ENCODE results near the gene NDUFS4.
"Not testable (repeated sequence)": the region's sequence is repeated elsewhere in the genome, so short reads cannot be mapped to it uniquely, and the experiment has no call there.

Gene NDUFS4

DNA sequence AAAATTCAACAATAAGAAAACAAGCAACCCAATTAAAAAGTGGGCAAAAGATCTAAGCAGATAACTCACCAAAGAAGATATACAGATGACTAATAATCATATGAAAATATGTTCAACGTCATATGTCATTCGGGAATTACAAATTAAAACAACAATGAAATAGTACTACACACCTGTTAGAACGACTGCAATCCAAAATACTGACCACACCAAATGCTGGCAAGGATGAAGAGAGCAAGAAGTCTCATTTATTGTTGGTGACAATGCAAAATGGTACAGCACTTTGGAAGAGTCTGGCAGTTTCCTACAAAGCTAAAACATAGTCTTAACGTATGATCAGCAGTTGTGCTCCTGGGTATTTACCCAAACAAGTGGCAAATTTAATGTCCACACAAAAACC lies 37.5 kb downstream of the NDUFS4 start:
- DNase-seq (ENCODE audit: low spot score): no peak
- TF ChIP-seq, protein P1, sequence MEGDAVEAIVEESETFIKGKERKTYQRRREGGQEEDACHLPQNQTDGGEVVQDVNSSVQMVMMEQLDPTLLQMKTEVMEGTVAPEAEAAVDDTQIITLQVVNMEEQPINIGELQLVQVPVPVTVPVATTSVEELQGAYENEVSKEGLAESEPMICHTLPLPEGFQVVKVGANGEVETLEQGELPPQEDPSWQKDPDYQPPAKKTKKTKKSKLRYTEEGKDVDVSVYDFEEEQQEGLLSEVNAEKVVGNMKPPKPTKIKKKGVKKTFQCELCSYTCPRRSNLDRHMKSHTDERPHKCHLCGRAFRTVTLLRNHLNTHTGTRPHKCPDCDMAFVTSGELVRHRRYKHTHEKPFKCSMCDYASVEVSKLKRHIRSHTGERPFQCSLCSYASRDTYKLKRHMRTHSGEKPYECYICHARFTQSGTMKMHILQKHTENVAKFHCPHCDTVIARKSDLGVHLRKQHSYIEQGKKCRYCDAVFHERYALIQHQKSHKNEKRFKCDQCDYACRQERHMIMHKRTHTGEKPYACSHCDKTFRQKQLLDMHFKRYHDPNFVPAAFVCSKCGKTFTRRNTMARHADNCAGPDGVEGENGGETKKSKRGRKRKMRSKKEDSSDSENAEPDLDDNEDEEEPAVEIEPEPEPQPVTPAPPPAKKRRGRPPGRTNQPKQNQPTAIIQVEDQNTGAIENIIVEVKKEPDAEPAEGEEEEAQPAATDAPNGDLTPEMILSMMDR (IDR thresholded peaks at IDR 0.05; ENCODE audit: poor library complexity, severe bottlenecking): no peak
- no peak overlapping the region for H3K4me3 ChIP-seq (ENCODE audit: severe bottlenecking)
- ATAC-seq (ENCODE audit: low read depth): no peak
- no peak overlapping the region for H3K27ac ChIP-seq (ENCODE audit: poor library complexity, severe bottlenecking)
- 0 out of 2 replicates have a peak, but pooled peaks cover 8% of the 10 kb centered on the region for H3K36me3 ChIP-seq (ENCODE audit: low read depth)
- no peaks in the 10 kb centered on the region for H3K9me3 ChIP-seq (ENCODE audit: severe bottlenecking)
- no peaks in the 10 kb centered on the region for H3K27me3 ChIP-seq (ENCODE audit: insufficient read depth, poor library complexity, severe bottlenecking)
- peaks cover 20% of the 10 kb centered on the region for H3K4me1 ChIP-seq (ENCODE audit: insufficient read depth, poor library complexity, severe bottlenecking)

DNA sequence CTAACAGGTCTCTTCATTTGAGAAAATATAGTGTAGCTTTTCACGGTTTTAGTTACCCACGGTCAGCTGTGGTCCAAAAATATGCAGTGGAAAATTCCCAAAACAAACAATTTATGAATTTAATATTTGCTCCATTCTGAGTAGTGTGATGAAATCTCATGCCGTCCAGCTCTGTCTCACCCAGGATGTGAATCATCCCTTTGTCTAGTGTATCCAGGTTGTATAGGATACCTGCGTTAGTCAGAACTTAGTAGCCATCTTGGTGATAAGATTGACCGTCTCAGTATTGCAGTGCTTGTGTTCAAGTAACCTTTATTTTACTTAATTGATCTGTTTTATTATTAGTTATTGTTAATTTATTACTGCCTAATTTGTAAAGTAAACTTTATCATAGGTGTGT lies 41.1 kb downstream of the NDUFS4 start:
- peaks cover 37% of the 10 kb centered on the region for H3K36me3 ChIP-seq (ENCODE audit: low read depth)
- ATAC-seq (ENCODE audit: low read depth): peak; percentile 100
- peak; percentile 71 for DNase-seq (ENCODE audit: low spot score)
- TF ChIP-seq, protein P1 (IDR thresholded peaks at IDR 0.05; ENCODE audit: poor library complexity, severe bottlenecking): no peak
- peak overlapping the region; percentile 18 for H3K4me3 ChIP-seq (ENCODE audit: severe bottlenecking)
- H3K9me3 ChIP-seq (ENCODE audit: severe bottlenecking): no peaks in the 10 kb centered on the region
- peak overlapping the region; percentile 63 for H3K27ac ChIP-seq (ENCODE audit: poor library complexity, severe bottlenecking)
- no peaks in the 10 kb centered on the region for H3K27me3 ChIP-seq (ENCODE audit: insufficient read depth, poor library complexity, severe bottlenecking)
- H3K4me1 ChIP-seq (ENCODE audit: insufficient read depth, poor library complexity, severe bottlenecking): peaks cover 25% of the 10 kb centered on the region

DNA sequence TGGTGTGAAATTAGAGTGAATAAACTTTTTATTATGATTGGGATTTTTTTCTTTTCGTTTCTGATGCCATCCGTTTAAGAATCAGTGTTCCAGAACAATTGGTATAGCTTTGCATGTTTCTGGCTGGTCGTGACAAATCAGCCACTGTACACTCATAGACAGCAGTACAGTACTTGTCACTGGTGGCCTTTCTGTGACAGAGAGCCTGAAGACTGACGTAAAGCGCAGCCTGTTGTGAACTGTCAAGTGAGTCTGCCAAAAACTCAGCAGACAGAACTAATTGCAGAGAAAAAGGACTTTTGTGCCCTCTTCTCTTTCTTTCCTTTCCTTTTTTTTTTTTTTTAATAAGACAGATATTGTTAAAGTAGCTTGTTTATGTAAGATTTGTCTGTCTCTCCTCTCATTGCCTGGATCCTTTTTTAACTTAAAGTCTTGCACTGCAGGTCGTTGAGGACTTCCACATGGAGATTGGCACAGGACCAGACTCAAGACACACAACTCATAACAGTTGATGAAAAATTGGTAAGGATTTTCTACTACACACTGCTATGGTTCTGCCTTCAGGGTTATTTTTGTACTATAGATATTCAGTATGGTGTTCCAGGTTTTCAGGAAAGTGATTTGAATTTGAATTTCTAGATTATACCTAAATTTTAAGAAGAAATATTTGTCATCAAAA lies 42.7 kb downstream of the NDUFS4 start:
- Histone ChIP-seq H3K9me3 (ENCODE audit: severe bottlenecking) (no peaks in the 10 kb centered on the region), H3K27ac (ENCODE audit: poor library complexity, severe bottlenecking) (no peak overlapping the region), H3K36me3 (ENCODE audit: low read depth) (peaks cover 53% of the 10 kb centered on the region), H3K4me3 (ENCODE audit: severe bottlenecking) (no peak overlapping the region), H3K27me3 (ENCODE audit: insufficient read depth, poor library complexity, severe bottlenecking) (no peaks in the 10 kb centered on the region), H3K4me1 (ENCODE audit: insufficient read depth, poor library complexity, severe bottlenecking) (peaks cover 25% of the 10 kb centered on the region)
- ATAC-seq (ENCODE audit: low read depth) (no peak), DNase-seq (ENCODE audit: low spot score) (no peak)
- TF ChIP-seq, protein P1 (IDR thresholded peaks at IDR 0.05; ENCODE audit: poor library complexity, severe bottlenecking): no peak

DNA sequence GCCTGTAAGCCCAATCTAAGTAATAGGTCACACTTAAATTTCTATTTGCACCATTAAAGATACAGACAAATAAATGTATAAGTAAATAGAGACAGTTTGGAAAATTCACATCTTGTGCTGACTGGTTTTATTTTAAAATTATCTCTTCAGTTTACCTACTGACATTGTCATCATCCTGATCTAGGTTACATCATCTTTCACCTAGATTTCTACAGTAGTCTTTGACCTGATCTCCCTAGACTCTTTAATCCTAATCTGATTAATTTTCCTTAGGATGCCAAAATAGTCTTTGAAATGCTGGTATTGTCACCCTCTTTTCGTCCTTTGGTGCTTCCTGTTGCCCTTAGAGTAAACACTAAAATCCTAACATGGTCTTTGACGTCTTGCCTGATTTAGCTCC lies 43.9 kb downstream of the NDUFS4 start:
- ATAC-seq (ENCODE audit: low read depth) (no peak), DNase-seq (ENCODE audit: low spot score) (no peak)
- Histone ChIP-seq H3K36me3 (ENCODE audit: low read depth) (peaks cover 57% of the 10 kb centered on the region), H3K4me3 (ENCODE audit: severe bottlenecking) (no peak overlapping the region), H3K4me1 (ENCODE audit: insufficient read depth, poor library complexity, severe bottlenecking) (peaks cover 25% of the 10 kb centered on the region), H3K27me3 (ENCODE audit: insufficient read depth, poor library complexity, severe bottlenecking) (no peaks in the 10 kb centered on the region), H3K27ac (ENCODE audit: poor library complexity, severe bottlenecking) (no peak overlapping the region), H3K9me3 (ENCODE audit: severe bottlenecking) (no peaks in the 10 kb centered on the region)
- TF ChIP-seq, protein P1 (IDR thresholded peaks at IDR 0.05; ENCODE audit: poor library complexity, severe bottlenecking): no peak

DNA sequence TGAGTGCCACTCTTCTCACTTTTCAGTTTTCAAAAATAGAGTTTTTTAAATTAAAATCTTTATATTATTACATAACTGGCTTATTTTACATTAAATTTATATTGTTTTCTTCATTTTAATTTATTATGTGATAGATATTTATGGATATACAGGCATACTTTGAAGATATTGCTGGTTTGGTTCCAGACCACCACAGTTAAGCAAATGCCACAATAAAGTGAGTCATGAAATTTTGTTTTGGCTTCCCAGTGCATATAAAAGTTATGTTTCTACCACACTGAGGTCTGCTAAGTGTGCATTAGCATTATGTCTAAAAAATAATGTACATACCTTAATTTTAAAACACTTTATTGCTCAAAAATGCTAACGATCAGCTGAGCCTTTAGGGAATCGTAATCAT lies 47.4 kb downstream of the NDUFS4 start:
- H3K27ac ChIP-seq (ENCODE audit: poor library complexity, severe bottlenecking): no peak overlapping the region
- H3K4me3 ChIP-seq (ENCODE audit: severe bottlenecking): no peak overlapping the region
- no peak for DNase-seq (ENCODE audit: low spot score)
- no peaks in the 10 kb centered on the region for H3K27me3 ChIP-seq (ENCODE audit: insufficient read depth, poor library complexity, severe bottlenecking)
- H3K4me1 ChIP-seq (ENCODE audit: insufficient read depth, poor library complexity, severe bottlenecking): peaks cover 15% of the 10 kb centered on the region
- H3K9me3 ChIP-seq (ENCODE audit: severe bottlenecking): no peaks in the 10 kb centered on the region
- H3K36me3 ChIP-seq (ENCODE audit: low read depth): peaks cover 67% of the 10 kb centered on the region
- TF ChIP-seq, protein P1 (IDR thresholded peaks at IDR 0.05; ENCODE audit: poor library complexity, severe bottlenecking): no peak
- ATAC-seq (ENCODE audit: low read depth): no peak

DNA sequence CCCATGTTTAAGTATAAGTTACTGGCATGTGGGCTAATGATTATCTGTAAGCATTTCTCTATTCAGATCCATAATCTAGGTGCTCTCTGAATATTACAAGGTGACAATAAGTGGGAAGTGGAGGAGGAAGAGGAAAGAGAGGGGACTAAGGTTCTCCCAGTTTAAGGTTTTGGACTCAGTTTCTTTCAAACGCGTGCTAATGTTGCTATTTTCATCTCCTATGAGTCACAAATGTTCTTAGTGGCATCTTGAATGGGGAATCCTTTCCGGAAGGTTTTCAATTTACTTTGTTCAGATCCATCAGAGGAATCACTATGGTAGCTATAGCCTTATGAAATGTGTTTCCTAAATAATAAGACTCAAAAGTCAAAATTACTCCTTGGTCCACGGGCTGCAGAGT lies 48.5 kb downstream of the NDUFS4 start:
- H3K9me3 ChIP-seq (ENCODE audit: severe bottlenecking); H3K4me3 ChIP-seq (ENCODE audit: severe bottlenecking); ATAC-seq (ENCODE audit: low read depth); H3K4me1 ChIP-seq (ENCODE audit: insufficient read depth, poor library complexity, severe bottlenecking); H3K27ac ChIP-seq (ENCODE audit: poor library complexity, severe bottlenecking); H3K27me3 ChIP-seq (ENCODE audit: insufficient read depth, poor library complexity, severe bottlenecking); DNase-seq (ENCODE audit: low spot score): not testable (repeated sequence)
- peaks cover 60% of the 10 kb centered on the region for H3K36me3 ChIP-seq (ENCODE audit: low read depth)

Measured in RWPE2 (cell line).